Choroid plexus epithelial cell (primary cell): ENCODE data around the gene RNLS.

ENCODE experiments used
- DNase-seq: peaks from one replicate; pipeline ENCODE4 v3.0.0-alpha.2; 2010; ENCODE audit warnings: low read depth
- H3K4me3 ChIP-seq: 2 replicates; pipeline ENCODE4 v1.5.1; 2011; ENCODE audit warnings: low read depth, mild to moderate bottlenecking, control low read depth, low read length, moderate library complexity
- TF ChIP-seq, protein P1 (sequence below): conservative IDR thresholded peaks from 2 replicates; pipeline ENCODE4 v1.5.1; 2011; ENCODE audit warnings: low read depth, mild to moderate bottlenecking, control low read depth, inconsistent platforms, low read length, moderate library complexity

RNLS gene

DNA sequence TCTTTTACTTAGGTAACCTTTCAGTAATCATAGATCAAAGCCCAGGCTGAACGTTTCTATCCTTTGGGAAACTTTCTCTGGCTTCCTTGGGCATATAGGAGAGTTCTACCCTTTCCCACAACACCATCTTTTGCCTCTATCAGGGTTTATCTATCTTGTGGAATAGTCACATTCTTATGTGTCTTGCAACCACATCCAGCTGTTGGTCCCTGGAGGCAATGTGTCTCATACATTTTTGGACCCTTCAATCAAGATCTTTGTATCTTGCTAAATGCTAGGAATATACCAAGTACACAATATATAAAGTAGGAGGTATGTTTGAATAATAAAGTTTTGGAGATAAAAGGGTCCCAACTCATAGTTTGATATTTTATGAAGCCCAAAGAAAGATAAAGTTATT, 121.7 kb downstream of the RNLS start:
- TF ChIP-seq, protein P1, sequence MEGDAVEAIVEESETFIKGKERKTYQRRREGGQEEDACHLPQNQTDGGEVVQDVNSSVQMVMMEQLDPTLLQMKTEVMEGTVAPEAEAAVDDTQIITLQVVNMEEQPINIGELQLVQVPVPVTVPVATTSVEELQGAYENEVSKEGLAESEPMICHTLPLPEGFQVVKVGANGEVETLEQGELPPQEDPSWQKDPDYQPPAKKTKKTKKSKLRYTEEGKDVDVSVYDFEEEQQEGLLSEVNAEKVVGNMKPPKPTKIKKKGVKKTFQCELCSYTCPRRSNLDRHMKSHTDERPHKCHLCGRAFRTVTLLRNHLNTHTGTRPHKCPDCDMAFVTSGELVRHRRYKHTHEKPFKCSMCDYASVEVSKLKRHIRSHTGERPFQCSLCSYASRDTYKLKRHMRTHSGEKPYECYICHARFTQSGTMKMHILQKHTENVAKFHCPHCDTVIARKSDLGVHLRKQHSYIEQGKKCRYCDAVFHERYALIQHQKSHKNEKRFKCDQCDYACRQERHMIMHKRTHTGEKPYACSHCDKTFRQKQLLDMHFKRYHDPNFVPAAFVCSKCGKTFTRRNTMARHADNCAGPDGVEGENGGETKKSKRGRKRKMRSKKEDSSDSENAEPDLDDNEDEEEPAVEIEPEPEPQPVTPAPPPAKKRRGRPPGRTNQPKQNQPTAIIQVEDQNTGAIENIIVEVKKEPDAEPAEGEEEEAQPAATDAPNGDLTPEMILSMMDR: no peak
- H3K4me3 ChIP-seq: no peak overlapping the region
- no peak for DNase-seq

DNA sequence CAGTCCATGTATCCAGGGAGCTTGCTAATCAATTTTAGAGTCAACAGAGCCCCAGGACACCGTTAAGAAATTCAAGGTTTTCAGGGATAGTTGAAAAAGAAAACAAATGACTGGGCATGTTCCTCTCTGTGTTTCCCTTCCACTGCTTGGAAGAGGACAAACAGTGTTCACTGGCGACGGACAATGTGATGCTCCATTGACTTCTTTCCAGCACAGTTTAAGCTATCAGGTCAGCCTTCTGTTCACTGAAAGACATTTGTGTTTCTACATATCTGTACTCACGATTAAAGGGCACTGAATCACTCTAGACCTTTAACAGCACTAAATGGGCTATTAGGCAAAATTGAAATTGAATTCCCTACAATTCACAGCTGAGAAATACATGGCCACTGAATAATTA, 123.6 kb downstream of the RNLS start:
- no peak overlapping the region for H3K4me3 ChIP-seq
- DNase-seq: no peak
- TF ChIP-seq, protein P1: no peak

DNA sequence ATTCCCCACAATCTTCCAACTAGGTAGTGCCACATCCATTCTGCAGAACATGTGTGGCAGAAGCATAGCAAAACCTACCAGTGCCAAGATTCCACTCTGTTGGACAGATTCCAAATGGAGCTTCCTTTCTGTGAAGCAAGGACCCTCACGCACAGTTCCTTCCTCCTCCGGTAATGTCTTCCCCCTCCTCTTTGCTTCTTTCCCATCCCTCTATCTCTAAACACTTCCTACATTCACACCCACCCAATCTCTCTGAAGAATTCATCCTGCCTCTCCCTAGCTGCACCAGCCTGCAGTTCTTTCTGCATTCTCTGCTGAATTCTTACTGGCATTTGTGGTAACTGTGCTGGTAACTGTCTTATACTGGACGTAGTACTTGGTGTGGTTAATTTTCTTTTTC, 124.9 kb downstream of the RNLS start:
- DNase-seq: no peak
- TF ChIP-seq, protein P1: no peak
- no peak overlapping the region for H3K4me3 ChIP-seq

DNA sequence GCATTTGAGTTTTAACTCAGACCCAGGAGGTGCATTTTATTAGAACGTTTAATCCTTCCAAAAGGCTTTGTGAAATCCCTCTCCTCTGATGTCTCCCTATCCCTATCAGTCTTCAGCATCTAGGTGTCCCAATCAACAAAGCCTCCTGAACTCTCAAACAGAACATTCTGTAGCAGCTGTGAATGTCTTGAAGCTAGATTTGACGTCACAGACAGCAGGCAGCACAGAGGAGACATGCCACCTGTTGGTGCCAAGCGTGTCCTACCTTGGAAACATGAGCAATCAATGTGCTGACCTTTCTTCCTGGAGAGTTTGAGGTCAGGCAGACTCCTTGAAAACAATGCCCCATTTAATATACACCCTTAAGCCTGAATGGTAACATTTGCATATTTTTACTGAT, 125.5 kb downstream of the RNLS start:
- TF ChIP-seq, protein P1: no peak
- no peak for DNase-seq
- no peak overlapping the region for H3K4me3 ChIP-seq

DNA sequence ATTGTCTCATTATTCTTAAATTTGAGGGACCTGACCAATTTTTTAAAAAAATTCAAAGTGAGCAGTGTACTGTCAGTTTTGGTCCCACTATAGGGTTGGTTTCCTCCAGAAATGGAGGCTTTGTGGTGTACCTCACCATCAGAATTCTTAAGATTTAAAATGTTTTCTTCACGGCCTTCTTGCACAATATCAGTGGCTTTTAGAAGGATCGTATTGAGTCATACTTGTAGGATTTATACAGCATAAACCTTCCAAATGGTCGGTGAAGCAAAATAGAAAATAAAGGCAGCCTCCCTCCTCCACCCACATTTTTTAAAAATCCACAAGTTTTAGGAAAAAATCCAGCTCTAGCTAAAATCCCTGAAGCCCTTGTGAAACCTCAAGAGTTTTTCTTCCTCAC, 126.4 kb downstream of the RNLS start:
- DNase-seq: peak; percentile 74
- TF ChIP-seq, protein P1: no peak
- H3K4me3 ChIP-seq: no peak overlapping the region

DNA sequence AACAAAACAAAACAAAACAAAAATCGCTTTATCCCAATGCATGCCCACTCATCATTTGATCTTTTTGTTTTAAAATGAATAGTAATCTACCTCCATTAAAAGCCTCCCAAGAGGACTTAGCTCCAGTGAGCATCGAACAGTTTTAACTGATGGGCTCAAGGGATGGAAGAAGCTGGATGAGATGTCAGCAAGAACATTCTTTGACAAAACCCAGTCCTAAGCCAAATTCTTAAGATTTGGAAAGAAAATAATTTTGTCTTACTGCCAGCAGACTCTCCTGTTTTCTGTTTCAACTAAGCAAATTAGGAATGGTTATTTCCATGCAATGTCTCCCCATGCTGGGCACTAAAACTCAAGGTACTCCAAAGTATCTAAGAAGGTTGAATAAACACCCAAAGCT, 127.3 kb downstream of the RNLS start:
- TF ChIP-seq, protein P1: no peak
- no peak overlapping the region for H3K4me3 ChIP-seq
- DNase-seq: no peak

DNA sequence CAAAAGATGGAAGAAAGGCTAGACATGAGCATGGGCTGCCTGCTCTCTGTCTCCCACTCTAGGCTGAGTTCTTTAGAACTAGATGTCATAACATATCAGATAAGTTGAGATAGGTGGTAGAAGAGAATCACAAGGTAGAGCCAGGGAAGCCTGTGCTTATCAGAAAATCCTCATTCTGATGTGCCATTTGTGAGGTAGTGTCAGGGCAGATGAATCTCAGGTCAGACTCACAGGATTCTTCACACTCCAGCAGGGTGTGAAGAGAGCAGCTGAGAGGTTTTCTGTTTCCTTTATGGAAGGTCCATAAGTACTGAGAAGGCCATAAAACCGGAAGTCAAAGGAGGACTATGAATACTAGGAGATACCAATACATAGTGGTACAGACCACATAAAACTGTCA, 132.9 kb downstream of the RNLS start:
- no peak for DNase-seq
- H3K4me3 ChIP-seq: no peak overlapping the region
- TF ChIP-seq, protein P1: no peak
